Measurements from ENCODE around the gene VPS13C. TPM values are rescaled to one million over a fixed set of nuclear protein-coding genes. Genes with fewer than 3 reads are reported as not detected.

Gene VPS13C
- total and polyA plus RNA-seq, 2 donors (not counting 3 experiments of a cell fraction or from before 2014, with no cell fraction given): 10.8 to 60.3 TPM

GRCh38 chr15:62027916-62028315 is 32.3 kb downstream of the VPS13C start:
- H3K36me3 ChIP-seq (ENCODE audit: control insufficient read depth in 2 of 2, extremely low read depth in 1 of 2, insufficient read depth in 2 of 2, low read length in 2 of 2): no peaks in the 10 kb centered on the region
- DNase-seq (ENCODE audit: low read depth, low spot score) (no peak), FAIRE-seq (no peak)
- intact Hi-C loops (cut with micrococcal nuclease): no loop called here
- H3K4me2 ChIP-seq (ENCODE audit: insufficient read depth, low read length): no peak overlapping the region
- TF ChIP-seq JUN (IDR thresholded peaks at IDR 0.05; ENCODE audit: borderline replicate concordance, insufficient read depth, insufficient read length, low read depth) (no peak), EZH2 (IDR thresholded peaks at IDR 0.05; ENCODE audit: borderline replicate concordance, low read depth, low read length, severe bottlenecking) (no peak), GATA2 (IDR thresholded peaks at IDR 0.05; ENCODE audit: insufficient read depth, insufficient read length, low read depth, low read length) (no peak), FOS (IDR thresholded peaks at IDR 0.05; ENCODE audit: borderline replicate concordance, insufficient read depth, low read length) (no peak), POLR2A (IDR thresholded peaks at IDR 0.05; ENCODE audit: low read depth, low read length) (no peak), POLR2AphosphoS5 (IDR thresholded peaks at IDR 0.05; ENCODE audit: insufficient read depth, low read depth, low read length) (no peak), MYC (IDR thresholded peaks at IDR 0.05; ENCODE audit: low read depth, low read length) (no peak)
- TF ChIP-seq, protein P1, sequence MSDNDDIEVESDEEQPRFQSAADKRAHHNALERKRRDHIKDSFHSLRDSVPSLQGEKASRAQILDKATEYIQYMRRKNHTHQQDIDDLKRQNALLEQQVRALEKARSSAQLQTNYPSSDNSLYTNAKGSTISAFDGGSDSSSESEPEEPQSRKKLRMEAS (IDR thresholded peaks at IDR 0.05; ENCODE audit: insufficient read depth, insufficient read length): no peak
- TF ChIP-seq, protein P2, sequence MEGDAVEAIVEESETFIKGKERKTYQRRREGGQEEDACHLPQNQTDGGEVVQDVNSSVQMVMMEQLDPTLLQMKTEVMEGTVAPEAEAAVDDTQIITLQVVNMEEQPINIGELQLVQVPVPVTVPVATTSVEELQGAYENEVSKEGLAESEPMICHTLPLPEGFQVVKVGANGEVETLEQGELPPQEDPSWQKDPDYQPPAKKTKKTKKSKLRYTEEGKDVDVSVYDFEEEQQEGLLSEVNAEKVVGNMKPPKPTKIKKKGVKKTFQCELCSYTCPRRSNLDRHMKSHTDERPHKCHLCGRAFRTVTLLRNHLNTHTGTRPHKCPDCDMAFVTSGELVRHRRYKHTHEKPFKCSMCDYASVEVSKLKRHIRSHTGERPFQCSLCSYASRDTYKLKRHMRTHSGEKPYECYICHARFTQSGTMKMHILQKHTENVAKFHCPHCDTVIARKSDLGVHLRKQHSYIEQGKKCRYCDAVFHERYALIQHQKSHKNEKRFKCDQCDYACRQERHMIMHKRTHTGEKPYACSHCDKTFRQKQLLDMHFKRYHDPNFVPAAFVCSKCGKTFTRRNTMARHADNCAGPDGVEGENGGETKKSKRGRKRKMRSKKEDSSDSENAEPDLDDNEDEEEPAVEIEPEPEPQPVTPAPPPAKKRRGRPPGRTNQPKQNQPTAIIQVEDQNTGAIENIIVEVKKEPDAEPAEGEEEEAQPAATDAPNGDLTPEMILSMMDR (IDR thresholded peaks at IDR 0.05; ENCODE audit: extremely low read depth in 1 of 2, insufficient read depth in 1 of 2, low read depth in 1 of 2, low read length in 2 of 2): no peak
- H3K9me3 ChIP-seq (replicated peaks; ENCODE audit: control insufficient read depth, insufficient read depth, low read length): no peaks in the 10 kb centered on the region
- ChIA-PET POLR2A (no interaction called here), CTCF (interaction anchor here (1.4 to 2.6 kb wide), 3 partner anchors 7 to 33 kb away, joined by 4 to 8 read pairs (median 6); partner anchors contain the start of gene VPS13C)
- H2AFZ ChIP-seq (ENCODE audit: low read depth, low read length): no peak overlapping the region
- H3K27ac ChIP-seq (ENCODE audit: insufficient read depth, low read depth, low read length): no peak overlapping the region
- no peak overlapping the region for H3K9ac ChIP-seq (replicated peaks; ENCODE audit: extremely low read depth, insufficient read depth, low read length)
- no peaks in the 10 kb centered on the region for H3K79me2 ChIP-seq (ENCODE audit: control insufficient read depth, insufficient read depth, low read length)
- no peaks in the 10 kb centered on the region for H3K27me3 ChIP-seq (ENCODE audit: control insufficient read depth in 2 of 2, insufficient read depth in 2 of 2, low read length in 2 of 2)
- no TSS peak for BruUV-seq (replicated peaks)
- peaks cover 2% of the 10 kb centered on the region for H4K20me1 ChIP-seq (replicated peaks; ENCODE audit: control insufficient read depth, extremely low read depth, insufficient read depth, low read length)
- H3K4me1 ChIP-seq (ENCODE audit: control insufficient read depth, extremely low read depth, insufficient read depth, low read length): peaks cover 3% of the 10 kb centered on the region
- H3K4me3 ChIP-seq (replicated peaks in 1 of 3; ENCODE audit: insufficient read depth in 1 of 3, low read depth in 1 of 3, low read length in 3 of 3): no peak overlapping the region
- dilution Hi-C loops (cut with MboI; ENCODE audit: extremely low pct_ligation_motif_present, low sequenced_read_pairs): no loop called here
- no peaks in the 10 kb centered on the region for H3K9me1 ChIP-seq (replicated peaks; ENCODE audit: control insufficient read depth, extremely low read depth, insufficient read depth, low read length)

All from endothelial cell of umbilical vein (primary cell).